NOMO-1 (cell line): Measurements from ENCODE around the gene PRDM11.
"Not testable (repeated sequence)": the region's sequence is repeated elsewhere in the genome, so short reads cannot be mapped to it uniquely, and the experiment has no call there.

Experiments
- DNase-seq, 2 experiments: peaks; one replicate each; lab custom pipeline; 2025; ENCODE audit not compliant: unreplicated experiment in 2 of 2; lab: John Stamatoyannopoulos, UW

Gene PRDM11

DNA sequence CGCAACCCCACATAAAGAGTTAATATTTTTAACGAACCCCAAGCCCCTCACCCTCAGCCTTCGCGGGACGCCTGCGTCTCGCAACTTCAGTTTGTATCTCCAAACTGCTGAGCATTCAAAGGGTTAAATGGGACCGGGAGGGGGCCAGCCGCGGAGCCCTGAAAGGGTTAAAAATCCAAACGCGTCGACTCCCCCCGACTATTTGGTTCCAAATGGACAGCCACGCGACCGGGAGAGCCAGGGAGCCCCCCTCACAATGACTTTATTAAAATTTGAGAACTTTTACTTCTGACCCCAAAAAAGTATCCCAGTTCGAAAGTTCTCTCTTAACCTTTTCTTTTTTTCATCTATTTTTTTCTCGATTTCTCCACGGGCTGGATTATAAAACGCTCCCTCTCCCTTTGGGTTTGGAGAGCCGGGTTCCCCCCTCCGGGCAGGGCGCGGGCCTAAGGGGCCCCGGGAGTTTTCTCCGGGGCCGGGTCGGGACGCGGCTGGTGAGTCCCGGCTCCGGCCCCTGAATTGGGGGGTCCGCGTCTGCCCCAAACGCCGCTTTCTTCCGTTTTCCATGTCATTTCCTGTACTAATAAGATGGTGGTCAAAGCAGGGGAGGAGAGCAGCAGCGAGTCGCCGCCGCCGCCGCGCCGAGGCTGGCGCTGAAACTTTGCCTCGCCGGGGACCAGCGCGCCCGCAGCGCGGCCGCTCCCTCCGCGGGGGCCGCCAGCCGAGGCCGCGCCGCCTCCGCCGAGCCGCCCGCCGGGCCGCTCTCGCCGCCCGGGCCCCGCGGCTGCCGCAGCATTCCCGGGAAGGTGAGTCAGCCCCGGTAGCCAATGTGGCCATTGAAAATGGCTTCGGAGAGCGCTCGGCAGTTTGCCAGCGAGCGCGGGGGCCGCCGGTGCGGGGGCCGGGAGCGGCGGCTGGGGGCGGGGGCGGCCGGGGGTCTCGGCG lies at the start of gene PRDM11:
PRDM11 (plus strand) TSS at position 568 of the 945 bp plus-strand sequence. CDS start 35,128 bp downstream, outside the sequence.
- peak; percentile 36 to 54 for DNase-seq

DNA sequence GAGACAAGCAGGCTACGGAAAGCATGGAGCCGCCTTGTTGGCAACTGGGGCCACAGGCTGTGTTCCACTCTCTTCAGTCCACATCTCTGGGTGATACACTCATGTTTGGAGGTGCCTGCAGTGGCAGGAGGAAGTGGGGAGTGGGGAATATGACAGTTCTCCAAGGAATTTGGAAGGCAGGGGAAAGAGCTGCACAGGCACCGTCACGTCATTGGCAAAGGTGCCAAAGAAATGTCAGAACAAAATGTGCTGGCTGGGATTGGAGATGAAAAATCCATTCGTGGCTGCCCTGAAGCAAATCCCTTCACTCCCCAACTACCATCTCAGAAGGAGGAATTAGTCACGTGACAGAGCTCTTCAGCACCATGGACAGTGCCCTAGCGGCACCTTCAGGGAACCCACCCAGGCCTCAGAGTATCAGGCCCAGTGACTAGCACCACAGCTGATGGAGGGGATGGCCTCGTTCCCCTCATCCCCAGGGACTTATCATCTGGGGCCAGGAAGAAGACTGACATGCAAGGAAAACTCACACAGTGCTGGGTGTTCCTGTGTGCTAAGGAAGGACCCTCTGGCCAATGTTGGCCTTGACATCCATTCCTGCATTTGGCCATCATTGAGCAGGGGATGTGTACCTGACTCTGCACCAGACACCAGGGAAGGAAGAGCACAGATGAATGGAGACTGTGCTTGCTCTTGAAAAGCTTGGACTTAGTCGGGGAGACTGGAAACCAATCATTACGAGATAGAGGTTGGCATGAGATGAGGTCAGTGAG lies 48.5 kb upstream of the PRDM11 start:
- DNase-seq, result peak; percentile 45 to 63

DNA sequence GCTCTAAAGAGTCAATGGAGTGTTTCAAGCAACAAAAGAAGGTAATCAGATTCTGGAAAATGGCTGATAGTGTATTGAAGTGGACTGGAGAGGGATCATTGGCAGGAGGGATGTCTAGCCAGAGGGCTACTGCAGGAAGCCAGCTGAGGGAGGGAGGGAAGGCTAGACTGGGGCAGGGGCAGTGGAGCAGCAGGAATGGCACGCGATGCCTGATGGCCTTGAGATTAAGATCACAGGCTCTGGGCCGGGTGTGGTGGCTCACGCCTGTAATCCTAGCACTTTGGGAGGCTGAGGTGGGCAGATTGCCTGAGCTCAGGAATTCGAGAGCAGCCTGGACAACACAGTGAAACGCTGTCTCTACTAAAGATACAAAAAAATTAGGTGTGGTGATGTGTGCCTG lies 47.5 kb upstream of the PRDM11 start:
- no peak for DNase-seq

DNA sequence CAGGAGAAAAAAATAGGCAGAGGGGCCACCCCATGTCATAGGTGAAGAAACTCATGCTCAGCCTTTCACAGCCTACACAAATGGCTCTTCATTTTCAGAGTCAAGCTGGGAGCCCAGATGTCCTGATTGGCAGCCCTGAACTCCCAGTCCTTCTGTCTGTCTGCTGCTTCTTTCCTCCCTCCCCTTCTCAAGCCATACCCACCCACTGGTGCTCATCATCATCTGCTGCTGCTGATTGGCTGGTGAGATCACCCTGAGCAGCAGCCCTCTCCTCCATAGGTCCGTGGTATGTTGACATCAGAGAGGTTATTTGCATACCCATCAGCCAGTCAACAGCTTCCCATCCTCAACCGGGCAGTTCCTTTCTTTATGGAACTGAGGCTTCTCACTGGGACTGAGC lies 46.1 kb upstream of the PRDM11 start:
- peak; percentile 49 to 56 for DNase-seq

DNA sequence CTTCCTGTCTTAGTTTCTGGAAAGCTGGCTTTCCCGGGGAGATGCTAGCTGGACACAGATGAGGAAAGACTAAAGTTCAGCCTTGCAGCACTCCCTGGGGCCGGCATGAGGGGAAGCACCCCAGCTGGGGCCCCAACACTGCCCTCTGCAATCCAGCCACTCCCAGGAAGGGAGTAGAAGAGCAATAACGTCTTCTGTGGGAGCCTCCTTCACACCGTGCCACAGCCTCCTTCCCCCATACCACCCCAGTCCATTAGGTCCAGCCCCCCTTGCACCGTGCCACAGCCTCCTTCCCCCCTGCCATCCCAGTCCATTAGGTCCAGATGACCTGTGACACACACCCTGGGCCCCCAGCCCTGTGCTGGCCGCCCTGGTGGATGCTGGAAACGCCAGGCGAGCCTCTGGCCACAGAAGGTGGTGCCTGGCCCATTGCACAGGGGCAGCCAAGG lies 44.1 kb upstream of the PRDM11 start:
- DNase-seq, result peak in 1 of 2 experiments; percentile 18

DNA sequence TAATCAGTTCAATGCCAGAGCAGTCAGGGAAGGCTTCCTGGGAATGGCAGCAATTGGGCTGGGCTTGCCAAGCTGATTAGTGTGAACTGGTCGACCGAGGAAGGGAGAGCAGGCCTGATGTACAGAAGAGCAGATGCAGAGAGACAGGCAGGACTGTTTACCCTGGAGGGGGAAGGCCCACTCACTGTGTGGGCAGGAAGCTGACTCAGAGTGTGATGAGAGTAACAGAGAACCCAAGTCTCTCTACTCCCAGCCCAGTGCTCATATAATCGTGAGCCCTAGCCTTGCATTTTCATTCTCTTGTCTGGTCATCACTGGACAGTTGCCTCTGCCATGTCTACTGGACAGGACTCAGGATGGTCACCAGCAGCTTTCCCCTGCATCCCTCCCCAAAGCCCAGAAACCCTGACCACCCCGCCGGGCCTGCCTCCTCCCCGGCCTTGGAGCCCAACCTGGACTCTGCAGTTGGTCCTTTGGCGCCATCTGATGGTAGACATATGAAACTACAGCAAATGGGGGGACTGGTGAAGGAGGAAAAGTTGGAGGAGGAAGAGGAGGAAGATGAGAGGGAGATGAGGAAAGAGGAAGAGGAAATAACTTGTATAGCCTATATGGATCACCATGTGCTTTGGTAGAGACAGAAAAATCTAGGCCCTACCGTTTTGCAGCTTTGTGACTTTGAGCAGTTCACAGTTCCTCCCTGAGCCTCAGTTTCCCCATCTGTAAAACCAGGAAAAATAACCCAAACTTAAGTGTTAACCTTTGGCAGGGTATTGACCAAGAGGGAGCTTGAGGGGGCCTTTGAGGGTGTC lies 43.4 kb upstream of the PRDM11 start:
- DNase-seq, result peak; percentile 48 to 68

DNA sequence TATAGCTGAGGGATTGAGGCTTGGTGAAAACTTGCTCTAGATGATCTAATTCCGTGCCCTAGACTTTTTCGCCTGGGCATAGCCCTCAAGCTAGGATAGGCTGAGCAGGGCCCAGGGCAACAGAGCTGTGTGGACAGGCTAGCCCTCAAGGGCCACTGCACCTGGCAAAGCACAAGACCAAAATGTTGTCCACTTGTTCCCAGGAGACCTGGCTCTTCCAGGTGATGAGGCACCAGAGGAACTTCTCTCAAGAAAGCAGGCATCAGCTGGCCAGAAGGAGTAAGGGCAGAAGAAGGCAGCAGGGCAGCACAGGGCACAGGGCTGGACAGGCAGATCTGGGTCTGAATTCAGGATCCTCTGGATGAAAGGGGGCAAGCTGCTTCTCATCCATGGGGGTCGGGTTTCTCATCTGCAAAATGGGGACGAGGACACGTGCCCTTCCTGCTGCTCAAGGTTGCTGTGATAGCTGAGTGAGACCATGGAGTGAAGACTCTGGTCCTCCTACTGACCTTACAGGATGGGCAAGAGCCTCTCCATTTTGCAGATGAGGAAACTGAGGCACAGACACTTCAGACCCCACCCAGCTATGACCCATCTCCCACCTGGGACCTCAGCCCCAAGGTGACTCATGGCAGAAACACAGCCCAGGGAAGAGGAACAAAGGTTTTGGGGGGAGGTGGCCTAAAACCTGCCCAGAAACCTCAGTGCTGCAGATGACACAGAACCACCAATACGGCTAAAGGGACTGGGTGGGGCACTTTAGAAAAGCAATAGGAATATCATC lies 42.2 kb upstream of the PRDM11 start:
- no peak for DNase-seq

DNA sequence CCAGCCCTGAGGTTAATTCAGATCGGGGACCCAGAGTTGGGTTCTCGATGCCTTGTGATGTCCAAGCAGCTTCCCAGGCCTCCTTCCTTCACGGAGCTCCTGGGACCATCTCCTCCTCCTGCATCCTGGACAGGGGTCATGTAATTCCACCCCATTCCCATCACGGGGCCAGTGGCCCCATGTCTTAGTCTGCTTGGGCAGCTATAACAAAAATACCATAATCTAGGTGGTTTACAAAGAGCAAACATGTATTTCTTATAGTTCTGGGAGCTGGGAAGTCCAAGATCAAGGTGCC lies 41.7 kb upstream of the PRDM11 start:
- no peak for DNase-seq

DNA sequence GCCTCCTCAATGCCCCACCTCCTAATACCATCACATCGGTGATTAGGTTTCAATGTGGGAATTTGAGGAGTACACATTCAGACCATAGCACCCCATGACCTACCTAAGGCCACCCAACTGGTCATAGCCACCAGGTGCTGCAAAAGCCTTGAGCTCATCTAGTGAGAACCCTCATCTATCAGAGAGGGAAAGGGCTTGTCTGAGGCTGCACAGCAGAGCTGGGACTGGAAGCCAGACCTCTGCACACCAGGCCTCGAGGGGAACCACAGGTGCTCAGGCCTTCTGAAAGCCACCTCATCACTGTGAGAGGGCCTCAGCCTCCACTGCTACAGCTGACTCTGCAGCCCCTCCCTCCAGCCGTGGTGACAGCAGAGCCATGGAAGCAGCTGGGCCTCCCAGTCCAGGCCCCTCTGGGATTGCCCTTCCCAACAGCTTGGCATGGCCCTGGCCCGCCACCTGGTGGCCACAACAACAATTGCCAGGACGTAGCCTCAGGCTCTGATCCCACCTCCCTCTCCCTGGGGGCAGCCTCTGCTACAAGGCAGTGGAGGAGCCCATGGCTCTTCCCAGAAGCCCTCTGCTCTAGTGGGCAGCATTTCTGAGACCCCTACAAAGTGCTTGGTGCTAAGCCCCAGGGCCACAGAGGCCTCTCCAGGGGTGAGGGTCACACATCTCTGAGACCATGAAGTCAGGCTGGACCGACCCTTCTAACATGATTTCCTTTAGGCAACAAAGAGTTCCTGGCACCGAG lies 41.0 kb upstream of the PRDM11 start:
- peak; percentile 26 to 55 for DNase-seq

DNA sequence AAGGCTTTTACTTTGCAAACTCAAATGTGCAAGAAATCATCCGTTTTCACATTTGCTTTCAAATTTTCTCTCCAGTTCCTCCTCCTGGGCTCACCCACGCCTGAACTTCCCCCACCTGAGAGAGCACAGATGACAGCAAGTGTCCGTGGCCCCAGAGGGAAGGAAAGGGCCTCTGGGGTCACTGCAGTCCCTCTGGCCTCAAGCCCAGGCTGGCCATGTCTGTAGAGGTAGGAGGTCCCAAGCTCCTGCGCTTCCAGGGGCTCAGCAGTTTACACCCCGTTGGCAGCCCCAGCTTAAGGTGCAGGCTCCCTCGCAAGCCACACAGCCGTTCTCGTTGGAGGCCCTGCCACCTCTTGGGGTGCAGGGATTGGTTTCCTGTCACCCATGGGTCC lies 40.5 kb upstream of the PRDM11 start:
- DNase-seq, result no peak

DNA sequence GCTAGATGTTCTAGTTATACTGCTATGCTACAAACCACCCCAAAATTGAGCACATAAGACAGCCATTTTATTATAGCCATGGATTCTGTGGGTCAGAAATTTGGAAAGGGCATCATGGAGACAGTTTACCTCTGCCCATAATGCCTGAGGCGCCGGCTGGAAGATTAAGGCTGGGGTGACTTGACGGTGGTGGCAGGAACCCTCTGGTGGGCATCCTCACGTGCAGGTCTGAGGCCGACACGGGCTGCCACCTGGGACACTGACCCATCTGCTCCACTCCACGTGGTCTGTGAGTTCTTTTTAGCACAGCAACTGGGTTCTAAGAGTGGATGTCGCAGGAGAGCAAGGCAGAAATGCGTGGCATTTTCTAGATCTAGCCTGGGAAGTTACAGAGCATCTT lies 40.0 kb upstream of the PRDM11 start:
- DNase-seq, result no peak

DNA sequence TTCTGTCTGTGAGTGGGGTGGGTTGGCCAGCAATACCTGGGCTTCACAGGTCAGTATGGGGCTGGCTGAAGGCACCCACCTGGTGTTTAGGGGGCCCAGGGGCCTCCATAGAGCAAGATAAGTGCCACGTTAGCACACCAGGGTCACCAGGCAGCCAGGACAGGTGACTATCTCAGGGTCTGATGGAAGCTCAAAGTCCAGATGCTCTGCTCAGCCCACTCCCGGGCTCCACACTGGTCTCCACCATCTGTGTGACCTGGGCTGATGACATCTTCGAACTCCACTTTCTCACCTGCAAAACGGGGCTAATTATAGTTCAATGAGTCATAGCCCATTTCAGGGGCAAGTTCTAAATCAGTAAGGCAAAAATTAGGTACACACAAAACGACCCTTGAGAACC lies 39.4 kb upstream of the PRDM11 start:
- DNase-seq, result no peak

DNA sequence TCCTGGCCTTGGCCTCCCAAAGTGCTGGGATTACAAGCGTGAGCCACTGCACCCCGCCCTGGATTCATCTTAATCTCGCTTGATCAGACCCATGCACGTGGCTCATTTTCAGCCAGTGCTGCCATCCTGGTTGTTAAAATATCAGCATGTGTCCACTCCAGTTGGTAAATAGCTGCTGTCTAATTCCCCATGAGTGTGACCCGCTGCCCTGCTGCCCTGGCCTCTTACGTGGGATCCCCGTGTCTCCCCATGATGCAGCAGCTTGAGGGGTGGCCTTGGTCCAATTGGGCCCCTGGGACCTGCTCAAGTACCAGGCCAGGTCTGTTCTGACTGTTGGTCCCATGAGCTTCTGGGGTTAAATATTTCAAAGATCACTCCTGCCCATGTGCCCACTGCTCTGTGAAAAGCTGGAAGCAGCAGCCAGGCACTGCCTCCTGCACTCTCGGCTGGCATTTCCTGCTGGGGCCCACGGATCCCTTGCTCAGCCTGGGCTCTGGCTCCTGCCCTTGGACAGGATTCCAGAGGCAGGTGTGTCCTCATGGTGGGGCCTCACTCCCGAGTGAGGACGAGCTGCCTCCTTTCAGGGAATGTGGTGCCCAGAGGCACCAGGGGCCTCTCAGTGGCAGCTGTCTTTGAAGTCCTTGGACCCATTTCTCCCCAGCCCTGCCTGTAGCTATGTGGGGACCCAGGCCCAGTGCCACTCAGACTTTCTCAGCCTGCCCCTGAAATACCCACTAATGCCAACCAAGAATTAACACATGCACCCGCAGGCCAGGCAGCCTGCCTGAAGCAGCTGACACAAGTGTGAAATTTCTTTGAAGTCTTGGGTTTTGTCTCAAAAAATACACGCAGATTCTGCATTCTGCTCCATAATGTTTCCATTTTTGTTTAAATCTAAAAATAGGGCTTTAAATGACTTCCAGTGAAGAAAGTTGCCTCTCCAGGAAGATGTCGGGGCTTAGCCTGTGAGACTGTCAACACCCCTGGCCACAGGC lies 38.1 kb upstream of the PRDM11 start:
- no peak for DNase-seq

DNA sequence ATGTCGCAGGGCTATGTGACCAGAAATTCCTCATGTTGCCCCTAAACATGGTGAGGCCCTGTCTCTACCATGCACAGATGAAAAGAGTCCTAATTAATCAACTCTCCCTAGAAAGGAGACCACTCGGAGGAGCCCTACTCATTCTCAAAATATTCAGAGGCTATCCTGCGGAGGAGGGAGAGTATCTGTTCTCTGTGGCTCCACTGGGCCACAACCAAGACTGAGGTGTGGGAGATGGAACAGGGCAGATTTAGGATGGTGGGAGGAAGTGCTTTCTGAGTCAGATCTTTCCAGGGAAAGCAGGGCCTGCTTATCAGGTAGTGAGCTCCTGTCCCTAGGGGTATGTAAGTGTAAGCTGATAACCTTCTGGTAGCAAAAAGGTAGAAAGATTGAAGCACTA lies 37.0 kb upstream of the PRDM11 start:
- DNase-seq, result no peak

DNA sequence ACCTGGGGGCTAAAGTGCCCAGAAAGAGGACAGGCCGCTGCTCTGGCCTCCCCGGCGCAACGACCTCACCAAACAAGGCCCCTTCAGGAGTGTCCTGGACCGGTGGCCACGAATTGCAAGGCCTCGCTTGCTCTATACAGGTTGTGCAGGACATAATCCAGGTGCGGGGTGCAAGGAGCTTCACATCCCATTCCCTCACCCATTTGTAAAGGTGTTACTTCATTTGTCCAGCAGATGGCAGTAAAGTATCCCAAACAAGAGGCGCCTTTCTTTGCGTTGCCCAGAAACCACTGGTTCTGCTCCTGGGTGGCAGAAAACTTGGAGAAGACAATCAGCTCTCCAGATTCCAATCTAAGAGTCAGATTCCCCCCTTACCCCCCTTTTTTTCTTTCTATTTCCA lies 35.9 kb upstream of the PRDM11 start:
- peak; percentile 28 to 48 for DNase-seq

DNA sequence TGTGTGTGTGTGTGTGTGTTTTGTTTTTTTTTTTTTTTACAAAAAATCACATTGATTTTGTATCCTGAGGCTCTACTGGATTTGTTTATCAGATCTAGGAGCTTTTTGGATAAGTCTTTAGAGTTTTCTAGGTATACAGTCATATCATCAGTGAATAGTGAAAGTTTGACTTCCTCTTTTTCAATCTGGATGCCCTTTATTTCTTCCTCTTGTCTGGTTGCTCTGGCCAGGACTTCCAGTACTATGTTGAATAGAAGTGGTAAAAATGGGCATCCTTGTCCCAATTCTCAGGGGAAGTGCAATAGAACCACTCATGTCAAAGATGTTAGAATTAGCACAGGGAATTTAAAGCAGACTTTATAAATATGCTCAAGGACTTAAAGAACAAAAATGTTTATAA lies 32.6 kb upstream of the PRDM11 start:
- peak in 1 of 2 experiments; percentile 28 for DNase-seq

DNA sequence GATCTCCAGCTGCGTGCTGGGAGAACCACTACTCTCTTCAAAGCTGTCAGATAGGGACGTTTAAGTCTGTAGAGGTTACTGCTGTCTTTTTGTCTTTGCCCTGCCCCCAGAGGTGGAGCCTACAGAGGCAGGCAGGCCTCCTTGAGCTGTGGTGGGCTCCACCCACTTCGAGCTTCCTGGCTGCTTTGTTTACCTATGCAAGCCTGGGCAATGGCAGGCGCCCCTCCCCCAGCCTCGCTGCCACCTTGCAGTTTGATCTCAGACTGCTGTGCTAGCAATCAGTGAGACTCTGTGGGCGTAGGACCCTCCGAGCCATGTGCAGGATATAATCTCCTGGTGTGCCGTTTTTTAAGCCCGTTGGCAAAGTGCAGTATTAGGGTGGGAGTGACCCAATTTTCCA lies 18.6 kb upstream of the PRDM11 start:
- not testable (repeated sequence) for DNase-seq

DNA sequence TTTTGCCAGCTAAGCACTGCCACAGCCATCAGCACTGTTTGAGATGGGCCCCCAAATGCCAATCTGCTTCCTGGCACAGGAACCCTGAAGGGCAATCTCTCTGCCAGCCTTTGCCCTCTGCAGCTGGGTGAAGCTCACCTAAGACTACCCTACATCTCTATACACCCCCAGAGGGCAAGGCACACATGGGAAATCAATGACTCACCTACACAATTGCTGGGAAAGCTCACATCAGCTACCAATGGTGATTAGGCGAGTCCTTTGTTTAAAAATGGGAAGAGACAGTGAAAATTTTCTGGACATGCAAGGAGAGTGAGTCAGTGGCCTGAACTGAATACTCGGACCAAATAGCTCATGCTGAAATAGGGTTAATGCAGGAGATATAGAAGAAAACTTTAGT lies 12.6 kb upstream of the PRDM11 start:
- DNase-seq, result no peak
